ENCODE measurements around the gene DOLPP1. TPM values are rescaled to one million over a fixed set of nuclear protein-coding genes. Genes with fewer than 3 reads are reported as not detected.
A peak's percentile ranks its signal among the peaks of the same experiment; 100 is the strongest.
"Not testable (repeated sequence)": the region's sequence is repeated elsewhere in the genome, so short reads cannot be mapped to it uniquely, and the experiment has no call there.

DOLPP1 gene
- total and polyA plus RNA-seq, 7 experiments from 2014 or later = 5.7 to 17.1 (median 11.9) TPM

DNA sequence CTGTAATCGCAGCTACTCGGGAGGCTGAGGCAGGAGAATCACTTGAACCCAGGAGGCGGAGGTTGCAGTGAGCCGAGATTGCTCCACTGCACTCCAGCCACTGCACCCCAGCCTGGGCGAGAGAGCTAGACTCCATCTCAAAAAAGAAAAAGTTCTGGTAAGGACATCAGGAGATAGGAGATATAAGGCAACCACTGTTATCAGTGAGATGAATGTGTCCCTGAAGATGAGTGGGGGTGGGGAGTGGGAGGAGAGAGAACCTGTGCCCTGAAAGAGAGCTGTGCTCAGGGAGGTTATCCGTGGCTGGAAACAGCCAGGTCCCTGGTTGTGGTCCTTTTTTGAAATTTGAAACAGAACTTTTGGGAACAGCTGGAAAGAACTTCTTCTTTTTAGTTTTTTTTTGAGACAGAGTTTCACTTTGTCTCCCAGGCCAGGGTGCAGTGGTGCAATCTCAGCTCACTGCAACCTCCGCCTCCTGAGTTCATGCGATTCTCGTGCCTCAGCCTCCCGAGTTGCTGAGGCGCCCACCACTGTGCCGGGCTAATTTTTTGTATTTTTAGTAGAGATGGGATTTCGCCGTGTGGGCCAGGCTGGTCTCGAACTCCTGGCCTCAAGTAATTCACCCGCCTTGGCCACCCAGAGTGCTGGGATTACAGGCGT is 32.9 kb downstream of the DOLPP1 start:
- H3K4me1 ChIP-seq (ENCODE audit: control insufficient read depth in 2 of 2, insufficient read depth in 2 of 2, low read length in 2 of 2) = peaks cover 10% of the 10 kb centered on the region in 2 donors
- no peak overlapping the region for H3K4me3 ChIP-seq (ENCODE audit: low read length)
- no peak for DNase-seq
- peaks cover 23 to 45% (median 29%) of the 10 kb centered on the region in 7 donors for H3K4me1 Mint-ChIP-seq
- H3K9me3 ChIP-seq (ENCODE audit: control insufficient read depth in 2 of 3, low read length in 3 of 3) = no peaks in the 10 kb centered on the region
- H3K27ac Mint-ChIP-seq = peak overlapping the region in 3 of 9 donors; percentile 13 to 38 (median 20)
- H3K9me3 Mint-ChIP-seq = no peaks in the 10 kb centered on the region
- peaks cover 0 to 2% (median 0%) of the 10 kb centered on the region in 5 donors for H3K36me3 Mint-ChIP-seq
- CTCF ChIA-PET = interaction anchor here (0.7 to 2.3 kb wide), 3 partner anchors 16 to 511 kb away, joined by 3 to 7 read pairs (median 3); no protein-coding TSS in a partner anchor
- no peaks in the 10 kb centered on the region for H3K27me3 Mint-ChIP-seq
- ATAC-seq = no peak
- POLR2A ChIA-PET = interaction anchor here (1.2 kb wide), 1 partner anchor 33 kb away, joined by 3 read pairs; the partner anchor contains the start of gene DOLPP1
- H3K4me3 Mint-ChIP-seq = peak overlapping the region in 2 of 10 donors; percentile 38 to 85
- peaks cover 0 to 8% (median 0%) of the 10 kb centered on the region in 3 experiments for H3K36me3 ChIP-seq (ENCODE audit: control insufficient read depth in 2 of 3, insufficient read depth in 3 of 3, low read length in 3 of 3)
- intact Hi-C loops (cut with micrococcal nuclease) = loop anchor here in 1 of 2 donors (5.0 to 10.0 kb wide), 3 partner anchors 231 to 931 kb away; partner anchors contain the start of genes FNBP1, KYAT1 and LRRC8A
- no peaks in the 10 kb centered on the region for H3K27me3 ChIP-seq (ENCODE audit: control insufficient read depth in 2 of 2, insufficient read depth in 2 of 2, low read length in 2 of 2)
- no peak overlapping the region for H3K27ac ChIP-seq (ENCODE audit: low read depth, low read length)

DNA sequence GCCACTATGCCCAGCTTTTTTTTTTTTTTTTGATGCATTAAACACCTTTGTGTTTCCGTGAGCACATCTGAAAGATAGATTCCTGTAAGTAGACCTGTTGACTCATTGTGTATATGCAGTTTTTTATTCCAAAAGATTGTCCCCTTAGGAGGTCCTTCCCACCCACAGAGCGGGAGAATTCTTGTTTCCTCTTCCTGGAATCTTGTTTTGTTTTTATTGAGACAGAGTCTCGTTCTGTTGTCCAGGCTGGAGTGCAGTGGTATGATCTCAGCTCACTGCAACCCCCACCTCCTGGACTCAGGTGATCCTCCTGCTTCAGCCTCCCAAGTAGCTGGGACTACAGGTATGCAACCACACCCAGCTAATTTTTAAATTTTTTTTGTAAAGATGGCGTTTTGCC is 37.9 kb downstream of the DOLPP1 start:
- Histone ChIP-seq H3K9me3 (ENCODE audit: control insufficient read depth in 2 of 3, low read length in 3 of 3) (no peaks in the 10 kb centered on the region), H3K4me3 (ENCODE audit: low read length) (no peak overlapping the region), H3K36me3 (ENCODE audit: control insufficient read depth in 2 of 3, insufficient read depth in 3 of 3, low read length in 3 of 3) (peaks cover 0 to 28% (median 6%) of the 10 kb centered on the region in 3 experiments), H3K27me3 (ENCODE audit: control insufficient read depth in 2 of 2, insufficient read depth in 2 of 2, low read length in 2 of 2) (no peaks in the 10 kb centered on the region), H3K27ac (ENCODE audit: low read depth, low read length) (no peak overlapping the region), H3K4me1 (ENCODE audit: control insufficient read depth in 2 of 2, insufficient read depth in 2 of 2, low read length in 2 of 2) (peaks cover 4% of the 10 kb centered on the region in 2 donors)
- no peak for ATAC-seq
- DNase-seq = no peak
- ChIA-PET CTCF (interaction anchor here (0.6 kb wide), 2 partner anchors 30 to 1318 kb away, joined by 3 read pairs; no protein-coding TSS in a partner anchor), POLR2A (no interaction called here)
- peaks cover 0 to 19% (median 5%) of the 10 kb centered on the region in 5 donors for H3K36me3 Mint-ChIP-seq
- H3K27me3 Mint-ChIP-seq = no peaks in the 10 kb centered on the region
- no peak overlapping the region for H3K4me3 Mint-ChIP-seq
- intact Hi-C loops (cut with micrococcal nuclease) = loop anchor here in 1 of 2 donors (10.0 kb wide), 1 partner anchor 926 kb away; the partner anchor contains the start of gene FNBP1
- H3K9me3 Mint-ChIP-seq = no peaks in the 10 kb centered on the region
- H3K27ac Mint-ChIP-seq = no peak overlapping the region
- peaks cover 11 to 25% (median 15%) of the 10 kb centered on the region in 7 donors for H3K4me1 Mint-ChIP-seq

- Histone ChIP-seq H3K4me3 (ENCODE audit: low read length) (no peak overlapping the region), H3K36me3 (ENCODE audit: control insufficient read depth in 2 of 3, insufficient read depth in 3 of 3, low read length in 3 of 3) (peaks cover 0 to 45% (median 6%) of the 10 kb centered on the region in 3 experiments), H3K27me3 (ENCODE audit: control insufficient read depth in 2 of 2, insufficient read depth in 2 of 2, low read length in 2 of 2) (no peaks in the 10 kb centered on the region), H3K9me3 (ENCODE audit: control insufficient read depth in 2 of 3, low read length in 3 of 3) (no peaks in the 10 kb centered on the region), H3K27ac (ENCODE audit: low read depth, low read length) (no peak overlapping the region), H3K4me1 (ENCODE audit: control insufficient read depth in 2 of 2, insufficient read depth in 2 of 2, low read length in 2 of 2) (no peaks in the 10 kb centered on the region)
- no peak for DNase-seq
- H3K27ac Mint-ChIP-seq = peak overlapping the region in 2 of 9 donors; percentile 59 to 65
- peaks cover 4 to 28% (median 9%) of the 10 kb centered on the region in 5 donors for H3K36me3 Mint-ChIP-seq
- H3K4me3 Mint-ChIP-seq = no peak overlapping the region
- H3K27me3 Mint-ChIP-seq = no peaks in the 10 kb centered on the region
- POLR2A ChIA-PET = no interaction called here
- intact Hi-C loops (cut with micrococcal nuclease) = no loop called here
- no peak for ATAC-seq
- no peaks in the 10 kb centered on the region for H3K9me3 Mint-ChIP-seq
- H3K4me1 Mint-ChIP-seq = peaks cover 0 to 14% (median 4%) of the 10 kb centered on the region in 7 donors
- CTCF ChIA-PET = interaction anchor here (1.1 to 2.1 kb wide), 3 partner anchors 9 to 10 kb away, joined by 3 to 5 read pairs (median 4); no protein-coding TSS in a partner anchor
These were observed 40.6 kb downstream of the DOLPP1 start for GRCh38 chr9:129121483-129121882.

DNA sequence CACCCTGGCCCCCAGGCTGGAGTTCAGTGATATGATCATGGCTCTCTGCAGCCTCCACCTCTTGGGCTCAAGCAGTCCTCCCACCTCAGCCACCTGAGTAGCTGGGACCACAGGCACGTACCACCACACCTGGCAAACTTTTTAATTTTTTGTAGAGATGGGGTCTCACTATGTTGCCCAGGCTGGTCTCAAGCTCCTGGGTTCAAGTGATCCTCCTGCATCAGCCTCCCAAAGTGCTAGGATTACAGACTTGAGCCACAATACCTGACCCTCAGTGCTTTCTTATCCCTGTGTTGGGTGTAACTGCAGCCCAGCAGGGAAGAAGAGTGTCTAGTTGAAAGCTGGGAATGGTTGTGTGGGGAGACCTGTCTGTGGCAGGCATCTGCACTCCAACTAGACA is 41.2 kb downstream of the DOLPP1 start:
- ATAC-seq (no peak), DNase-seq (no peak)
- H3K4me3 Mint-ChIP-seq = no peak overlapping the region
- Histone ChIP-seq H3K36me3 (ENCODE audit: control insufficient read depth in 2 of 3, insufficient read depth in 3 of 3, low read length in 3 of 3) (peaks cover 0 to 51% (median 6%) of the 10 kb centered on the region in 3 experiments), H3K4me1 (ENCODE audit: control insufficient read depth in 2 of 2, insufficient read depth in 2 of 2, low read length in 2 of 2) (no peaks in the 10 kb centered on the region), H3K27me3 (ENCODE audit: control insufficient read depth in 2 of 2, insufficient read depth in 2 of 2, low read length in 2 of 2) (no peaks in the 10 kb centered on the region), H3K27ac (ENCODE audit: low read depth, low read length) (no peak overlapping the region), H3K4me3 (ENCODE audit: low read length) (no peak overlapping the region), H3K9me3 (ENCODE audit: control insufficient read depth in 2 of 3, low read length in 3 of 3) (no peaks in the 10 kb centered on the region)
- ChIA-PET POLR2A (no interaction called here), CTCF (interaction anchor here (1.2 to 2.1 kb wide), 2 partner anchors 8 to 9 kb away, joined by 4 to 5 read pairs; no protein-coding TSS in a partner anchor)
- intact Hi-C loops (cut with micrococcal nuclease) = no loop called here
- peak overlapping the region in 1 of 9 donors; percentile 59 for H3K27ac Mint-ChIP-seq
- no peaks in the 10 kb centered on the region for H3K9me3 Mint-ChIP-seq
- peaks cover 4 to 28% (median 9%) of the 10 kb centered on the region in 5 donors for H3K36me3 Mint-ChIP-seq
- peaks cover 0 to 14% (median 4%) of the 10 kb centered on the region in 7 donors for H3K4me1 Mint-ChIP-seq
- H3K27me3 Mint-ChIP-seq = no peaks in the 10 kb centered on the region

DNA sequence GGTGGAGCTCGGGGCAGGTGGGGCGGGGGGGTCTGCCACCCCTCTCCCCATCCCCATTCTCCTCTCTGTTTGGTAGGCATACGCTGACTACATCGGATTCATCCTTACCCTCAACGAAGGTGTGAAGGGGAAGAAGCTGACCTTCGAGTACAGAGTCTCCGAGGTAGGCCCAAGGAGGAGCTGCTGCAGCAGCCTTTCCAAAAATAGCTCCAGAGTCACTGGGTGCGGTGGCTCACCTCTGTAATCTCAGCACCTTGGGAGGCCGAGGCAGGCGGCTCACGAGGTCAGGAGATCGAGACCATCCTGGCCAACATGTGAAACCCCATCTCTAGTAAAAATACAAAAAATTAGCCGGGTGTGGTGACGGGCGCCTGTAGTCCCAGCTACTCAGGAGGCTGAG is 42.1 kb downstream of the DOLPP1 start:
- intact Hi-C loops (cut with micrococcal nuclease); H3K27me3 ChIP-seq (ENCODE audit: control insufficient read depth in 2 of 2, insufficient read depth in 2 of 2, low read length in 2 of 2); H3K4me3 ChIP-seq (ENCODE audit: low read length); H3K27me3 Mint-ChIP-seq; ATAC-seq; H3K27ac ChIP-seq (ENCODE audit: low read depth, low read length); H3K9me3 Mint-ChIP-seq; DNase-seq; H3K4me1 ChIP-seq (ENCODE audit: control insufficient read depth in 2 of 2, insufficient read depth in 2 of 2, low read length in 2 of 2); H3K27ac Mint-ChIP-seq; H3K4me3 Mint-ChIP-seq; H3K9me3 ChIP-seq (ENCODE audit: control insufficient read depth in 2 of 3, low read length in 3 of 3): not testable (repeated sequence)
- H3K36me3 Mint-ChIP-seq = peaks cover 6 to 31% (median 10%) of the 10 kb centered on the region in 5 donors
- H3K4me1 Mint-ChIP-seq = peaks cover 0 to 14% (median 4%) of the 10 kb centered on the region in 7 donors
- ChIA-PET POLR2A (interaction anchor here (0.6 kb wide), 1 partner anchor 22 kb away, joined by 3 read pairs; no protein-coding TSS in a partner anchor), CTCF (interaction anchor here (0.8 to 2.1 kb wide), 2 partner anchors 9 to 13 kb away, joined by 3 to 5 read pairs; no protein-coding TSS in a partner anchor)
- peaks cover 0 to 60% (median 6%) of the 10 kb centered on the region in 3 experiments for H3K36me3 ChIP-seq (ENCODE audit: control insufficient read depth in 2 of 3, insufficient read depth in 3 of 3, low read length in 3 of 3)

DNA sequence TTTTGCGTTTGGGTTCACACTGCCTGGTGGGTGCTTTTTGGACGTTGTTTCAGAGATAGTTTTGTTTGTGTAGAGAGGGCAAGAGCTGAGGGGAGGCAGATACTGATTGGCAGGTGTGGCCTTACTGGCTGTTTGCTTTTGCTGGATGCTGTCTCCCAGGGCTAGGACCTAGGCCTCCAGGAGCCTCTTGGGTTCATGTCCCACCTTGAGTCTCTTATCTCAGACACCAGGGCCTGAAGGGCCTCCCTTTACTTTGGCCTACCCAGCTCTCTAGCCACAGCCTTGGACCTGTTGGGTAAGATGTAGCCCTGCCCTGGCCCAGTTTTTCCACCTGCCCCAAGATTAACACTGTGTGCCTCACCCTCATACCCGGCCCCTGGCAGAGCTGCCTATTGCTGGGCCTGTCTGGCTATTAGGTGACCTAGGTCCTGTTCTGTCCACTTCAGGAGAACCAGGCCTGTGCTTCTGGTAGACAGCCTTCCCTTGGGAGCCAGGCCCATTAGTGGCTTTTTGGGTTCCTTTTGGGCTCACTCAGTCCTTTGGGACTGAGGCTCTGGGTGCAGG is 43.7 kb downstream of the DOLPP1 start:
- Histone ChIP-seq H3K4me1 (ENCODE audit: control insufficient read depth in 2 of 2, insufficient read depth in 2 of 2, low read length in 2 of 2) (no peaks in the 10 kb centered on the region), H3K4me3 (ENCODE audit: low read length) (no peak overlapping the region), H3K27me3 (ENCODE audit: control insufficient read depth in 2 of 2, insufficient read depth in 2 of 2, low read length in 2 of 2) (no peaks in the 10 kb centered on the region), H3K36me3 (ENCODE audit: control insufficient read depth in 2 of 3, insufficient read depth in 3 of 3, low read length in 3 of 3) (peaks cover 0 to 68% (median 6%) of the 10 kb centered on the region in 3 experiments), H3K9me3 (ENCODE audit: control insufficient read depth in 2 of 3, low read length in 3 of 3) (no peaks in the 10 kb centered on the region), H3K27ac (ENCODE audit: low read depth, low read length) (no peak overlapping the region)
- ChIA-PET POLR2A (interaction anchor here (1.4 kb wide), 1 partner anchor 13 kb away, joined by 4 read pairs; the partner anchor contains the start of gene PTPA), CTCF (interaction anchor here (0.6 to 3.0 kb wide), 3 partner anchors 15 to 991 kb away, joined by 3 to 16 read pairs (median 4); no protein-coding TSS in a partner anchor)
- H3K4me1 Mint-ChIP-seq = peaks cover 0 to 13% (median 4%) of the 10 kb centered on the region in 7 donors
- no peak for ATAC-seq
- H3K27ac Mint-ChIP-seq = no peak overlapping the region
- intact Hi-C loops (cut with micrococcal nuclease) = no loop called here
- peaks cover 8 to 31% (median 10%) of the 10 kb centered on the region in 5 donors for H3K36me3 Mint-ChIP-seq
- DNase-seq = no peak
- no peak overlapping the region for H3K4me3 Mint-ChIP-seq
- H3K9me3 Mint-ChIP-seq = no peaks in the 10 kb centered on the region
- no peaks in the 10 kb centered on the region for H3K27me3 Mint-ChIP-seq

Data from naive thymus-derived CD4-positive, alpha-beta T cell (primary cell).